Spinal cord (tissue), 10 donors: ENCODE measurements around the gene GRIK3. TPM values are rescaled to one million over a fixed set of nuclear protein-coding genes. Genes with fewer than 3 reads are reported as not detected.

ENCODE experiments used
- DNase-seq, 6 donors: peaks; one replicate each; pipeline versions ENCODE4 v3.0.0 to v3.0.0-alpha.2; 2013 to 2015; ENCODE audit warnings: low spot score in 6 of 6, low read depth in 4 of 6
- H3K27ac ChIP-seq: one replicate; pipeline ENCODE4 v1.5.1; 2013; ENCODE audit warnings: low read depth, low read length, control low read depth
- H3K27me3 ChIP-seq: one replicate; pipeline ENCODE4 v1.6.1; 2013; ENCODE audit warnings: low read length; ENCODE audit not compliant: control insufficient read depth, insufficient read depth
- H3K36me3 ChIP-seq: one replicate; pipeline ENCODE4 v1.6.1; 2013; ENCODE audit warnings: low read length; ENCODE audit not compliant: control insufficient read depth, insufficient read depth
- H3K4me1 ChIP-seq: one replicate; pipeline ENCODE4 v1.6.1; 2013; ENCODE audit warnings: low read length; ENCODE audit not compliant: control insufficient read depth, insufficient read depth
- H3K4me3 ChIP-seq: one replicate; pipeline ENCODE4 v1.5.1; 2013; ENCODE audit warnings: low read depth, low read length, control low read depth
- H3K9me3 ChIP-seq: one replicate; pipeline ENCODE4 v1.6.1; 2013; ENCODE audit warnings: low read length; ENCODE audit not compliant: control insufficient read depth, insufficient read depth
- WGBS: methylation state at CpG from one replicate; pipeline ENCODE4 v1.1.5; 2013; ENCODE audit warnings: missing lambda C conversion rate; ENCODE audit not compliant: insufficient coverage; 5-methylcytosine and 5-hydroxymethylcytosine counted together
- polyA plus RNA-seq, 2 donors: library from polyadenylated mRNA; unstranded; fragments of 120-200 nt; gene quantifications; one replicate each; pipeline ENCODE4 v1.2.1, GENCODE V29; 2013; ENCODE audit not compliant: insufficient read length in 2 of 2
- total RNA-seq, 2 donors: library from RNA; depleted of rRNA in 1 of 2; stranded (reverse); fragments of 120-200 nt in 1 of 2; fragments of >200 nt in 1 of 2; gene quantifications; one replicate each; pipeline versions ENCODE4 v1.2.3 to v1.2.4, GENCODE V29; 2013 to 2014
- donor health status: healthy.

GRIK3 gene
- total and polyA plus RNA-seq, 4 donors, result 18.5 to 43.6 (median 31.3) TPM

- Histone ChIP-seq H3K4me3 (no peak overlapping the region), H3K9me3 (no peaks in the 10 kb centered on the region), H3K36me3 (peaks cover 15% of the 10 kb centered on the region), H3K4me1 (peaks cover 21% of the 10 kb centered on the region), H3K27me3 (no peaks in the 10 kb centered on the region), H3K27ac (no peak overlapping the region)
- WGBS, result 40% methylated on average over 2 of the region's 3 CpGs
- no peak for DNase-seq
Observed at GRCh38 chr1:36863061-36863460, 171.3 kb downstream of the GRIK3 start.

- no peak overlapping the region for H3K4me3 ChIP-seq
- H3K27ac ChIP-seq, result no peak overlapping the region
- peaks cover 23% of the 10 kb centered on the region for H3K4me1 ChIP-seq
- no peaks in the 10 kb centered on the region for H3K27me3 ChIP-seq
- WGBS, result 90% methylated on average over 2 of the region's 2 CpGs
- DNase-seq, result no peak
- no peaks in the 10 kb centered on the region for H3K9me3 ChIP-seq
- H3K36me3 ChIP-seq, result peaks cover 14% of the 10 kb centered on the region
Observed at GRCh38 chr1:36861375-36861774, 172.9 kb downstream of the GRIK3 start.

GRCh38 chr1:36859926-36860325 lies 174.4 kb downstream of the GRIK3 start:
- Histone ChIP-seq H3K27me3 (no peaks in the 10 kb centered on the region), H3K27ac (no peak overlapping the region), H3K4me3 (no peak overlapping the region), H3K36me3 (peaks cover 17% of the 10 kb centered on the region), H3K4me1 (peaks cover 19% of the 10 kb centered on the region), H3K9me3 (no peaks in the 10 kb centered on the region)
- WGBS, result 87% methylated on average over 6 of the region's 10 CpGs
- DNase-seq, result no peak

- Histone ChIP-seq H3K4me1 (peaks cover 12% of the 10 kb centered on the region), H3K9me3 (no peaks in the 10 kb centered on the region), H3K36me3 (peaks cover 18% of the 10 kb centered on the region), H3K27ac (no peak overlapping the region), H3K4me3 (no peak overlapping the region), H3K27me3 (no peaks in the 10 kb centered on the region)
- WGBS, result 94% methylated on average over 14 of the region's 14 CpGs
- no peak for DNase-seq
Observed at GRCh38 chr1:36858981-36859380, 175.3 kb downstream of the GRIK3 start.

GRCh38 chr1:36858553-36858952 lies 175.8 kb downstream of the GRIK3 start:
- no peaks in the 10 kb centered on the region for H3K9me3 ChIP-seq
- H3K36me3 ChIP-seq, result peaks cover 21% of the 10 kb centered on the region
- no peaks in the 10 kb centered on the region for H3K27me3 ChIP-seq
- H3K4me1 ChIP-seq, result peaks cover 15% of the 10 kb centered on the region
- no peak for DNase-seq
- no peak overlapping the region for H3K4me3 ChIP-seq
- H3K27ac ChIP-seq, result no peak overlapping the region
- WGBS, result 92% methylated on average over 4 of the region's 5 CpGs

GRCh38 chr1:36857754-36858153 lies 176.6 kb downstream of the GRIK3 start:
- H3K4me1 ChIP-seq, result peaks cover 16% of the 10 kb centered on the region
- peak in 2 of 6 donors; percentile 32 to 64 for DNase-seq
- H3K27me3 ChIP-seq, result no peaks in the 10 kb centered on the region
- no peak overlapping the region for H3K4me3 ChIP-seq
- H3K36me3 ChIP-seq, result peaks cover 26% of the 10 kb centered on the region
- 44% methylated on average over 5 of the region's 5 CpGs for WGBS
- H3K9me3 ChIP-seq, result no peaks in the 10 kb centered on the region
- no peak overlapping the region for H3K27ac ChIP-seq

- Histone ChIP-seq H3K27ac (no peak overlapping the region), H3K4me1 (peaks cover 22% of the 10 kb centered on the region), H3K9me3 (no peaks in the 10 kb centered on the region), H3K4me3 (no peak overlapping the region), H3K36me3 (peaks cover 32% of the 10 kb centered on the region), H3K27me3 (no peaks in the 10 kb centered on the region)
- 70% methylated on average over 17 of the region's 17 CpGs for WGBS
- peak in 1 of 6 donors; percentile 40 for DNase-seq
Observed at GRCh38 chr1:36855699-36856494, 178.4 kb downstream of the GRIK3 start.

- Histone ChIP-seq H3K27ac (no peak overlapping the region), H3K4me3 (no peak overlapping the region), H3K4me1 (peaks cover 22% of the 10 kb centered on the region), H3K36me3 (peaks cover 31% of the 10 kb centered on the region), H3K9me3 (no peaks in the 10 kb centered on the region), H3K27me3 (no peaks in the 10 kb centered on the region)
- DNase-seq, result peak in 1 of 6 donors; percentile 76
- 95% methylated on average over 7 of the region's 14 CpGs for WGBS
Observed at GRCh38 chr1:36853638-36854037, 180.7 kb downstream of the GRIK3 start.

GRCh38 chr1:36852586-36852985 lies 181.7 kb downstream of the GRIK3 start:
- no peak for DNase-seq
- peaks cover 30% of the 10 kb centered on the region for H3K36me3 ChIP-seq
- peaks cover 17% of the 10 kb centered on the region for H3K4me1 ChIP-seq
- H3K27me3 ChIP-seq, result no peaks in the 10 kb centered on the region
- 92% methylated on average over 4 of the region's 5 CpGs for WGBS
- H3K4me3 ChIP-seq, result no peak overlapping the region
- H3K9me3 ChIP-seq, result no peaks in the 10 kb centered on the region
- H3K27ac ChIP-seq, result no peak overlapping the region

- no peaks in the 10 kb centered on the region for H3K27me3 ChIP-seq
- no peak overlapping the region for H3K4me3 ChIP-seq
- no peaks in the 10 kb centered on the region for H3K9me3 ChIP-seq
- peaks cover 16% of the 10 kb centered on the region for H3K4me1 ChIP-seq
- no peak for DNase-seq
- H3K36me3 ChIP-seq, result peaks cover 30% of the 10 kb centered on the region
- no peak overlapping the region for H3K27ac ChIP-seq
- 78% methylated on average over 4 of the region's 4 CpGs for WGBS
Observed at GRCh38 chr1:36851595-36851994, 182.7 kb downstream of the GRIK3 start.
